Upper lobe of left lung (tissue), 6 donors: Measurements from ENCODE around the gene NR3C1. TPM values are rescaled to one million over a fixed set of nuclear protein-coding genes. Genes with fewer than 3 reads are reported as not detected.

Experiments
- ATAC-seq, 2 donors: fragments of 200-7000 bp; cut with Tn5 transposase; one replicate each; pipeline ENCODE4 v1.9.1; 2022; ENCODE audit warnings: mild to moderate bottlenecking in 2 of 2, moderate library complexity in 2 of 2; ENCODE audit not compliant: low FRiP score in 2 of 2
- DNase-seq, 2 donors: peaks; one replicate each; pipeline ENCODE4 v3.0.0-alpha.2; 2019 to 2020
- H3K27ac ChIP-seq, 4 donors: fragments of 200-600 bp; sonication (generic); one replicate each; pipeline ENCODE4 v1.5.1; 2016 to 2019
- H3K27me3 ChIP-seq, 4 donors: fragments of 200-600 bp; sonication (generic); one replicate each; pipeline ENCODE4 v1.5.1; 2017 to 2019
- H3K36me3 ChIP-seq, 4 donors: fragments of 200-600 bp; sonication (generic); one replicate each; pipeline ENCODE4 v1.5.1; 2016 to 2019
- H3K4me1 ChIP-seq, 4 donors: fragments of 200-600 bp; sonication (generic); one replicate each; pipeline ENCODE4 v1.5.1; 2018 to 2019
- H3K4me3 ChIP-seq, 4 donors: fragments of 200-600 bp; sonication (generic); one replicate each; pipeline ENCODE4 v1.5.1; 2017 to 2019; ENCODE audit warnings: mild to moderate bottlenecking in 2 of 4, moderate library complexity in 1 of 4
- H3K9me3 ChIP-seq, 4 donors: fragments of 200-600 bp; sonication (generic); one replicate each; pipeline ENCODE4 v1.5.1; 2018 to 2019
- CTCF ChIP-seq, 6 experiments: fragments of 450-650 bp in 4 of 6; fragments of 200-600 bp in 2 of 6; sonication (generic) in 2 of 6; IDR thresholded peaks; one replicate each; pipeline ENCODE4 v1.5.1; 2016 to 2019; ENCODE audit warnings: antibody characterized with exemption in 6 of 6
- EP300 ChIP-seq, 4 donors: sonication (generic); formaldehyde crosslinking; IDR thresholded peaks; one replicate each; pipeline ENCODE4 v1.5.1; 2017; ENCODE audit warnings: antibody characterized with exemption in 4 of 4, control low read depth in 2 of 4
- POLR2A ChIP-seq, 4 donors: fragments of 450-650 bp; IDR thresholded peaks; one replicate each; pipeline ENCODE4 v1.5.1; 2016 to 2017; ENCODE audit warnings: antibody characterized with exemption in 4 of 4, mild to moderate bottlenecking in 2 of 4
- POLR2AphosphoS5 ChIP-seq, 2 donors: sonication (generic); formaldehyde crosslinking; IDR thresholded peaks; one replicate each; pipeline ENCODE4 v1.5.1; 2017; ENCODE audit warnings: antibody characterized with exemption in 2 of 2
- WGBS, 2 donors: methylation state at CpG; one replicate each; pipeline ENCODE4 v1.1.5; 2017 to 2018; 5-methylcytosine and 5-hydroxymethylcytosine counted together
- total RNA-seq, 6 donors: library from RNA; depleted of rRNA in 4 of 6; stranded (reverse); fragments of >200 nt in 4 of 6; gene quantifications; one replicate each; pipeline versions ENCODE4 v1.1.0 to v1.2.1, GENCODE V29; 2016 to 2021
- donor health status: DM: no; HTN: no; CAD: no; lungs with moderate emphysema.
- donor health status: DM: no; HTN: yes; CAD: no; lungs with severe emphysema.

NR3C1 gene
- total RNA-seq, 6 donors from 2014 or later = 44.5 to 101 (median 72.7) TPM

DNA sequence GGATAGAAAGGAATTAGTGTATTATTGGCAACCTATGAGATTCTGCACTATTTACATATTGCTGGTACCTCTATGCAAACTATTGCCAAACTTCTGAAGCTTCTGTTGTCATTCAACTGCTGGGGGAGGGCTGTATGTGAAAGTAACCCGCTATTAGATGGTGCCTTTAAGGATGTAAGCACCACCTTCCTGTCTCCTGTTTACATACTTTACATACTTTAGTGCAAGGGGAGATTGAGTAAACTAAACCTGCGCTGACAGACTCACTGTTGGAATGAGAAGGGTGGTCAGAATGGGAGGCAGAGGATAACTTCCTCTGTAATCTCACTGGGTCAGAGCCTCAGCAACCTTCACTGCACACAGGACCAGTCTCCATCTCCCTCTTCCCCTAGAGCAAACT, 123.8 kb downstream of the NR3C1 start:
- ATAC-seq = no peak
- Histone ChIP-seq H3K36me3 (peaks cover 0 to 33% (median 5%) of the 10 kb centered on the region in 4 donors), H3K4me1 (peaks cover 0 to 9% (median 4%) of the 10 kb centered on the region in 4 donors), H3K4me3 (no peak overlapping the region), H3K27me3 (no peaks in the 10 kb centered on the region), H3K9me3 (no peaks in the 10 kb centered on the region), H3K27ac (no peak overlapping the region)
- 39 to 42% methylated on average over 2 of the region's 2 CpGs for WGBS, 2 donors
- no peak for DNase-seq
- TF ChIP-seq EP300 (IDR thresholded peaks at IDR 0.05) = no peak
- no peak for TF ChIP-seq POLR2A (IDR thresholded peaks at IDR 0.05)
- TF ChIP-seq CTCF (IDR thresholded peaks at IDR 0.05) = no peak

GRCh38 chr5:143277536-143277935, 126.0 kb downstream of the NR3C1 start:
- TF ChIP-seq POLR2A (IDR thresholded peaks at IDR 0.05) (no peak), EP300 (IDR thresholded peaks at IDR 0.05) (no peak), POLR2AphosphoS5 (IDR thresholded peaks at IDR 0.05) (no peak), CTCF (IDR thresholded peaks at IDR 0.05) (no peak)

GRCh38 chr5:143275512-143276363, 127.7 kb downstream of the NR3C1 start:
- peaks cover 0 to 9% (median 1%) of the 10 kb centered on the region in 4 donors for H3K36me3 ChIP-seq
- TF ChIP-seq EP300 (IDR thresholded peaks at IDR 0.05) (no peak), POLR2AphosphoS5 (IDR thresholded peaks at IDR 0.05) (no peak), CTCF (IDR thresholded peaks at IDR 0.05) (no peak), POLR2A (IDR thresholded peaks at IDR 0.05) (no peak)
- DNase-seq (no peak), ATAC-seq (no peak)
- no peak overlapping the region for H3K4me3 ChIP-seq
- H3K4me1 ChIP-seq = peaks cover 0 to 9% (median 4%) of the 10 kb centered on the region in 4 donors
- H3K27ac ChIP-seq = no peak overlapping the region
- no peaks in the 10 kb centered on the region for H3K27me3 ChIP-seq
- H3K9me3 ChIP-seq = no peaks in the 10 kb centered on the region
- WGBS, 2 donors = 65 to 76% methylated on average over 6 of the region's 6 CpGs

More at GRCh38 chr5:143277536-143277935, 126.0 kb downstream of the NR3C1 start:
- WGBS, 2 donors = 93 to 97% methylated on average over 2 of the region's 2 CpGs
- Histone ChIP-seq H3K4me3 (no peak overlapping the region), H3K27ac (no peak overlapping the region), H3K36me3 (peaks cover 0 to 22% (median 1%) of the 10 kb centered on the region in 4 donors), H3K4me1 (peaks cover 0 to 9% (median 4%) of the 10 kb centered on the region in 4 donors), H3K27me3 (no peaks in the 10 kb centered on the region), H3K9me3 (no peaks in the 10 kb centered on the region)
- no peak for DNase-seq
- ATAC-seq = no peak

DNA sequence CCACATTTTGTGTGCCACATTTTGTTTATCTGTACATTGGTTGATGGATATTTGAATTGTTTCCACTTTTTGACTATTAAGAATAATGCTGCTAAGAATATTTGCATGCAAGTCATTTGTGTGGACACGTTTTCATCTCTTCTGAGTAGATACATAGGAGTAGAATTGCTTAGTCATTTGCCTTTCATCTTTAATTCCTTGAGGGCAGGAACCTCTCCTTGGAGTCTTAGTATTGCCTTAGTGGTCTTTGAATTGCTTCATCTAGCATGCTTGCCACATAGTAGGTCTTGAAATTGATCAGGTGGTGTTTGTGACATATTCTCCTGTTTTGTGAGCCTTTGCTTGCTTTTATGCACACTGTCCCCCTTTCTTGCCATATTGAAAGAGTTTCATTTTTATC, 128.5 kb downstream of the NR3C1 start:
- ATAC-seq = no peak
- WGBS, 2 donors = 81% methylated on average over 1 of the region's 1 CpG
- no peak overlapping the region for H3K4me3 ChIP-seq
- TF ChIP-seq EP300 (IDR thresholded peaks at IDR 0.05) = no peak
- no peak for TF ChIP-seq POLR2A (IDR thresholded peaks at IDR 0.05)
- no peak for TF ChIP-seq POLR2AphosphoS5 (IDR thresholded peaks at IDR 0.05)
- TF ChIP-seq CTCF (IDR thresholded peaks at IDR 0.05) = no peak
- H3K27ac ChIP-seq = no peak overlapping the region
- peaks cover 0 to 9% (median 1%) of the 10 kb centered on the region in 4 donors for H3K36me3 ChIP-seq
- no peaks in the 10 kb centered on the region for H3K27me3 ChIP-seq
- H3K9me3 ChIP-seq = no peaks in the 10 kb centered on the region
- no peak for DNase-seq
- H3K4me1 ChIP-seq = peaks cover 0 to 6% (median 1%) of the 10 kb centered on the region in 4 donors
